ENCODE data around the gene KLHL2. TPM values are rescaled to one million over a fixed set of nuclear protein-coding genes. Genes with fewer than 3 reads are reported as not detected.

Gene KLHL2
- total RNA-seq, 1 experiment from 2014 or later: 12.4 TPM

GRCh38 chr4:165331823-165332222 is 124.5 kb downstream of the KLHL2 start:
- H3K4me3 Mint-ChIP-seq: no peak overlapping the region
- POLR2A ChIA-PET: no interaction called here
- H3K4me1 Mint-ChIP-seq: peaks cover 53% of the 10 kb centered on the region
- TF ChIP-seq GABPB1 (CRISPR knock-in tag; IDR thresholded peaks at IDR 0.05) (no peak), NR1H2 (CRISPR knock-in tag; IDR thresholded peaks at IDR 0.05) (no peak), STAT6 (CRISPR knock-in tag; conservative IDR thresholded peaks at IDR 0.05; ENCODE audit: low read depth) (no peak), TEAD1 (CRISPR knock-in tag; IDR thresholded peaks at IDR 0.05) (no peak), OVOL2 (CRISPR knock-in tag; IDR thresholded peaks at IDR 0.05; ENCODE audit: borderline replicate concordance) (no peak), TP53 (CRISPR knock-in tag; IDR thresholded peaks at IDR 0.05) (no peak), ZBTB43 (CRISPR knock-in tag; IDR thresholded peaks at IDR 0.05) (no peak), ZNF219 (CRISPR knock-in tag; IDR thresholded peaks at IDR 0.05; ENCODE audit: borderline replicate concordance) (no peak), MAX (CRISPR knock-in tag; IDR thresholded peaks at IDR 0.05) (no peak), E2F1 (CRISPR knock-in tag; IDR thresholded peaks at IDR 0.05) (no peak), FOXP4 (CRISPR knock-in tag; IDR thresholded peaks at IDR 0.05) (no peak), ATF3 (CRISPR knock-in tag; conservative IDR thresholded peaks at IDR 0.05) (no peak), MYBL2 (CRISPR knock-in tag; IDR thresholded peaks at IDR 0.05) (no peak), RORB (CRISPR knock-in tag; IDR thresholded peaks at IDR 0.05) (no peak), HMGXB4 (CRISPR knock-in tag; IDR thresholded peaks at IDR 0.05) (no peak), ARID4B (CRISPR knock-in tag; IDR thresholded peaks at IDR 0.05; ENCODE audit: borderline replicate concordance) (no peak), ZNF232 (CRISPR knock-in tag; IDR thresholded peaks at IDR 0.05) (no peak), NFYB (CRISPR knock-in tag; conservative IDR thresholded peaks at IDR 0.05; ENCODE audit: low read depth) (no peak), ZNF425 (CRISPR knock-in tag; conservative IDR thresholded peaks at IDR 0.05) (no peak)
- ATAC-seq: no peak
- peaks cover 48% of the 10 kb centered on the region for H3K36me3 Mint-ChIP-seq
- H3K27ac Mint-ChIP-seq: peak overlapping the region; percentile 93
- no peak for DNase-seq (ENCODE audit: low spot score)
- no peaks in the 10 kb centered on the region for H3K27me3 Mint-ChIP-seq (ENCODE audit: low read depth)
- CTCF ChIA-PET: interaction anchor here (1.2 kb wide), 1 partner anchor 200 kb away, joined by 9 read pairs; no protein-coding TSS in a partner anchor
- no peaks in the 10 kb centered on the region for H3K9me3 Mint-ChIP-seq

All from WTC11 (cell line).